Forelimb muscle (tissue), 1 donor: Measurements from ENCODE around the gene MUC22. TPM values are rescaled to one million over a fixed set of nuclear protein-coding genes. Genes with fewer than 3 reads are reported as not detected.
A peak's percentile ranks its signal among the peaks of the same experiment; 100 is the strongest.
"Not testable (repeated sequence)": the region's sequence is repeated elsewhere in the genome, so short reads cannot be mapped to it uniquely, and the experiment has no call there.

Experiments used
- DNase-seq: peaks from one replicate; pipeline ENCODE4 v3.0.0-alpha.2; 2013; ENCODE audit warnings: low read depth
- polyA plus RNA-seq: library from polyadenylated mRNA; unstranded; fragments of 120-200 nt; gene quantifications from one replicate; pipeline ENCODE4 v1.2.1, GENCODE V29; 2013; ENCODE audit not compliant: insufficient read length

Gene MUC22
- polyA plus RNA-seq, 1 donor, result not detected

DNA sequence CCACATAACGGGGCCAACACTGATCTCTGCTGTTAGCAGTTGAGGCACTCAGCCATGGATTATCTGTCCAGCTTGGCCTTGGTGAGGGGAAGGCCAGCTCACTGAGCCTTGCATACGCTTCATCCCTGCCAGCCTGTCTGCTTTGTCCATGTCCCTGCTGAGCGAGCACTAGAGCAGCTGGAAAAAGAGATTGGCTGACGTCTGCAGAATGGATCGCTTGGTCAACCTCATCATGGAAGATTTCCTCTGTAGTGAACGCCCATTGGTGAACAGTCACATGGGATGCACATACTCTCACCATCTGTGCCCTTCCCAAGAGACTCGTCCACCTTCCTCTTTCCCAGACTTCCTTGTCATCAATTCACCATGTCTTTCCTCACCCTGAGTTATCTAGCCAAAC, 26.9 kb downstream of the MUC22 start:
- no peak for DNase-seq

DNA sequence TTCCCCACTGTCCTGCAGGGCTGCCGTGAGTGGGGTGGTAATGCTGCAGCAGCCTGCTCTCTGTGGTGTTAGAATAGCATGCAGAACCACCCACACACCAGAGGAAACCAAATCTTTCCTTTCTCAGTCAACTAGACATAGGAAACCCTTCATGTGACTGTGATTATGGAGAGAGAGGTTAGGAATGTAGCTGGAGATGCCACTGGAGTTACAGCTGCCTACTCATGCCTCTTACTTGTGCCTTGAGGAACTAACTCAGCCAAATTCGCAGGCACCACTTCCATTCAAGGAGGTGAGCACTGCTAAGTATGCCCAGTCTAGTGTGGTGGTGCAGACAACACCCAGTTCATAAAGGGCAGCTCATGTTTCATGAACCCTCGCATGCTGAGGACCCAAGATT, 27.4 kb downstream of the MUC22 start:
- no peak for DNase-seq

DNA sequence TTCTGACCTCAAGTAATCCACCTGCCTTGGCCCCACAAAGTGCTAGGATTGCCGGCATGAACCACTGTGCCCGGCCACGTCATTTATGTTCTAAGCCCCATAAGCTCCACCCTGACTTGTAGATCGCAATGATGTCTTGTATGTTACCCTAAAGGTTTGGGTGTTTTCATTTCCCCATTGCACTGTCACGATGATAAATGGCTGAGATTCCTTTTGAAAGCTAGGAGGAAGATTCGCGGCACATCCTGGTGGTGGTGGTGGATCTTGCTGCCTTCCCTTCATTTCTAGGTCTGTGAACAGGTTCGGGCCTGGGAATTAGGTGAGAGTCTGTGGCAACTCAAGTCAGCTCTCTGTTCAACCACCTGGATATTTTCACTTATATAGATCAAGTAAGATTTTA, 28.3 kb downstream of the MUC22 start:
- DNase-seq, result no peak

DNA sequence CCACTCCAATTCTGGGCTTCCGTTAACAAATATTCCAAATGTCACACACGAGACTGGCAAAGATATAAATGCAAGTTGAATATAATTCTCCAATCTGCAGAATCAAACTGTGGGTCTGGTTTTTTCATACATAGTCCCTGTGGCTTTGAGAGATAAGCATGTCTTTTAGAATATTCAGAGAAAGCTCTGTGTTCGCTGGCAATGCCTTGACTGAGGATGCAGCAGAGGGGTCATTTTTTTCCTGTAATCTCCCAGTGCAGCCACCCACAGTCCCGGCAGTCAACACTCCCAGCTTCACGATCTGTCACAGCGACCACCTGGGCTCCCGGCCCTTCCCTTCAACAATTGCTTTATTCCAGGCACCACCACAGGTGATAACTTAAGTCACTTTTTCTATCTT, 30.5 kb downstream of the MUC22 start:
- no peak for DNase-seq

DNA sequence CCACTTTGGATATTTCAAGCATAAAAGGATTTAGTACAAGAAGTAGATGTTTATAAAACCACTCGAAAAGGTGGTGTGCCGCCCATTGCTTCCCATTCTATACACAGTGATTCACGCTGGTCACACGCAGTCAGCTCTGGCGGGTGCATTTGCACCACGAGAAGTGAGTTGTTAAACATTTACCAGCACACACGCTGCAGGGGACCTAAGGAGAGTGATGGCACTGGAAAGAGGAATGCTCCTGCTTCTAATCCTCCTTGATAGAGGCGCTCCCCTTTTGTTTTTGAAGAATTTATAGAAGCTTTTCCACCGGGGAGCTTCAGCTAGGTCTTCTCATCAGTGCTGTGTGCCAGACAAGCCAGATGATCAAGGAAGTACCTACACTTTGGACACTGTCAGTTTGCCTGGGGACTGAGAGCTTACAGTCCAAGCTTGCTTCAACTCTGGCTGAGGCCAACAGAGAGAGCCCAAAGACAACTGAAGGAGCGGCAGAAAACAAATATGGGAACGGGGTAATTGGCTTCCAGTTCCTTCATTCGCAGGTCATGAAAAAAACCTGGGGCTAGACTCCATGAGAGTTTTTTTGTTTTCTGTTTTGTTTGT, 31.2 kb downstream of the MUC22 start:
- DNase-seq, result no peak

DNA sequence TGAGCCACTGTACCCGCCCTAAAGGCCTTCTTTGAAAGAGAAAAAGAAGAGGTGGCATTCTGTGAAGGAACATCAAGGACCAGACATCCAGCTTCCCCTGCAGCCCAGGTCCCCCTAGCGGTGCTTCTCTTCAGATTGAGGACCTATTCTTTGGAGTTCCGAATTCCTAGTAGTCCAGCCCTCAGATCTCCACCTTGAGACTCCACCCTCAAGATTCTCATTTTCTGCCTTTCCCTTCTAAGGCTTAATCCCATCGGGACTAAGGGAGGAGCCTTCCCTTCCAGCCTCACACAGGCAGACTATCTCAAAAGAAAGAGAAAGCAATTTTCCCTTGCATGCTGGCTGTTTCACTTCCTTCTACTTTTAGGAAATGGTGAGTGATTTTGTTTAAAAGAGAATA, 32.5 kb downstream of the MUC22 start:
- no peak for DNase-seq

DNA sequence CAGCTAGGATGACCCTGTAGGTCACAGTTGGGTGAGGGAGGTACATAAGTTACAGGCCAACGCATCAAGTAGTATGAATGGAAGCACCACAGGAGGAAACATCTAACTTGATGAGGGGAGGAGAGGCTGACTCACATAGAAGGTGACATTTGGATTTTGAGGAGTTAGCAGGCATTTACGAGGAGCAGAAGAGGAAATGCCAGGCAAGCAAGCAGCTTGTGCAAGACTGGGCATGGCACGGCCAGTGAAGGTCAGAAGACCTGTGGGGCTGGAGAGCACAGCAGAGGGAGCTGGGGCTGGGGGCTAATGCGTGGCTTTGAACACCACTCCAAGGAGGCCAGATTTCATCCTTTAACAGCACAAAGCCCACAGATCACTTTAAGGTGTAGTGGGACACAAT, 37.8 kb downstream of the MUC22 start:
- no peak for DNase-seq

DNA sequence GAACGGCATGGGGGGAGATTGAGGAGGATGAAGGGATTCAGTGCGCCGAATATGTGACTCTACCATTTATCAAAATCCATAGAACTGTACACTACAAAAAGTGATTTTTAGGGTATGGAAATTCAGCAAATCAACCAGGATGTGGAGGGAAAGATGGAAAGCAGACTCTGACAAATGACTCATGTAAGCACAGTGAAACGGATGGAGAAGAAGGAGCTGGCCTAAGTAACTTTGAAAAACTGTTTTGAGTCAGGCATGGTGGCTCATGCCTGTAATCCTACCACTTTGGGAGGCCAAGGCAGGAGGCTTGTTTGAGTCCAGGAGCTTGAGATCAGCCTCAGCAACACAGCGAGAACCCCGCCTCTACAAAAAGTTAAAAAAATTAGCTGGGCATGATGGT, 39.2 kb downstream of the MUC22 start:
- no peak for DNase-seq

DNA sequence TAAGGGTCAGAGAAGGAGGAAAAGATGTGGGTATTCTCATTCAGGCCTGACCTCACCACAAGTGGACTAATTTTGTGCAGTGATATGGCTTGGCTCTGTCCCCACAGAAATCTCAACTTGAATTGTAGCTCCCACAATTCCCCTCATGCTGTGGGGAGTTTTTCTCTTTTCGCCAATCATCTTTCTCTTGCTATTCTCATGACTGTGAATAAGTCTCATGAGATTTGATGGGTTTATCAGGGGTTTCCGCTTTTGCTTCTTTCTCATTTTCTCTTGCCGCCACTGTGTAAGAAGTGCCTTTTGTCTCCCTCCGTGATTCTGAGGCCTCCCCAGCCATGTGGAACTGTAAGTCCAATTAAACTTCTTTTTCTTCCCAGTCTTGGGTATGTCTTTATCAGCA, 42.9 kb downstream of the MUC22 start:
- DNase-seq, result not testable (repeated sequence)

DNA sequence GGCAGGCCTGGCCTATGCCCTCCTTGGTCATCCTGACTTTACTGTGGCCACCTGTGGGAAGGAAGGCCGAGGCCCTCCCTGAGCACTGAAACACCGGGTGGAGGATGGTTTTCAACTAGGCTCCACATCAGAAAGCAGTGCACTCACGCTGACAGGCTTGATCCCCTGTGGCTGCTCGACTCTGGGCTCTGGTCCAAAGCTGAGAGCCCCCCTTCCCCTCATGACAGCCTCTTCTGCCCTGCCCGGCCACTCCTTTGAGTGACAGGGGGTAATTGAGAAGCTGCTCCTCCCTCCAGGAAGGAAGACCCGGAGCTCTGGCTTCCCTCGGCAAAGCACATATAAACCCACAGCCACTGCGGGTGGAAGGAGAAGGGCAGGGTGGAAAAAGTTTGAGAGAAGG, 43.6 kb downstream of the MUC22 start:
- no peak for DNase-seq

DNA sequence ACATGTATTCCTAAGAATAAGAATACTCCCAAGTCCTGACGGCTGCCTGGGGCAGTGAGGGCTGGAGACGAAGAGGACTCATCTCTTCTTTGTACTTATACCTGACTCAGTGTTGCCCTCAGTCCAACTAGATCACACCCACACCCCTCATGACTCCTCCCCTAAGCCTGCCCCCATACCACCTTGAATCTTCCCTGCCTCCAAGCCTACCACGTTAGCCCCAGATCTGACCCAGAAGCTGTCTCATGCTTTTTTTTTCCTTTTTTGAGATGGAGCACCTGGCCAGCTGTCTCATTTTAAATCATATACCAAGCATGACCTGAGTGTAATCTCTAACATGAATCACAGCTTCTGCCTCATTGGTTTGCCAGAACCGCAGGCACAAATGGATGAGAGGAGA, 45.2 kb downstream of the MUC22 start:
- no peak for DNase-seq

DNA sequence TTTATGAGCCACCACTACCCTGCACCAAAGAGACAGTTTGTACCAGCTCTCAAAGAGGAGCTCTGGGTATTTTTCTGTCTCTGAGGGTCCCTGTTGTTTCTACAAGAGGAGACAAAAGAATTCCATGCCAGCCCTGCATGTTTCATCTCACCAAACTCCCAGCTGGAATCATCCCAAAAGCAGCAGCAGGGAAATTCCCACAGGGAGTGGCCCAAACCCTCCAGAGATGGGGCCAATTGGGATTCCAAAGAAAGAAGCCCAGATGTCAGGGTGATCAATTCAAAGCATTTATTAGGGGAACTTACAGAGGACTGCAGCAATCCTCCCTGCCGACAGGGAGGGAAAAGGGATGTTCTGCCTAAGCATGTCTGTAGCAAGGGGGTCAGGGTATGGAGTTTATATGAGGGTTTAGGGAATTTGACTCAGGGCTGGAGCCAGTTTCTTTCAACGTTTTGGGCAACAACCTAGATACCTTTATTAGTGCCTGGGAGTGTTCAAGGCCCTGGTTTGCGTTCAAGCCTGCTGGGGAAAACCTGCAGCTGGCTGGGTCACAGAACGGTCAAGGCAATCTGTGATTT, 47.2 kb downstream of the MUC22 start:
- no peak for DNase-seq

DNA sequence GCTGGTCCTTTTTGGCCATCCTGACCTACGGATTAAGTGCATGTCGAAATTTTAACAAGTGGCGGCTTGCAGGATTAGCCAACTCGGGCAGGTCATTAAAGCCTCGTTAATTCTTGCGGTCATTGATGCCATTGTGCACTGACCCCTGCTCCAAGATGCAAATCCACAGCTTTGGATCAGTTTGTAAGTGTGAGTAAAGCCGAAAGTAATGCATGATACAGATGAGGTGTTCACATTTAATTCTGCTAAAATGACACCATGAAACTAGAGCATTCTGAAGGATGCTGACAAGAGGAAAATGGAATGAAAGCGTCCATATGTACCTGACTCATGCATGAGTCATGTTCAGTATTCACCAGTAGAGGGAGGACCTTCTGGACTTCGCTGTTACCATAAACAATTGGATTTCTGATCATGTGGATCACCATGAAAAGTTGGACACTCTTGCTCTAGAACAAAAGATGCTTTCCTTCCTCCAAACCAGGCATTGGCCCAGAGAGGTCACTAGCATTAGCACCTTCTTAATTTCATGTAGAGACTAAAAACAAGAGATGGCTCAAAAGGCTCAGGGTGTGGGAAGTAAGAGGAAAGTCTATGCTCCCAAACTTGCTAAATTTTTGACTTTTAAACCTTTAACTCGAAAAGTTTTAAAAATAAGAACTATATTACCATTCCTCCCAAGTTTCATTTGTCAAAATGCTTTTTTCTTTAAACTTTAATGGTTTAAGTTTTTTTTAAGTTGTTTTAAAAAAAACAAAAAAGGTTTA, 48.0 kb downstream of the MUC22 start:
- no peak for DNase-seq

DNA sequence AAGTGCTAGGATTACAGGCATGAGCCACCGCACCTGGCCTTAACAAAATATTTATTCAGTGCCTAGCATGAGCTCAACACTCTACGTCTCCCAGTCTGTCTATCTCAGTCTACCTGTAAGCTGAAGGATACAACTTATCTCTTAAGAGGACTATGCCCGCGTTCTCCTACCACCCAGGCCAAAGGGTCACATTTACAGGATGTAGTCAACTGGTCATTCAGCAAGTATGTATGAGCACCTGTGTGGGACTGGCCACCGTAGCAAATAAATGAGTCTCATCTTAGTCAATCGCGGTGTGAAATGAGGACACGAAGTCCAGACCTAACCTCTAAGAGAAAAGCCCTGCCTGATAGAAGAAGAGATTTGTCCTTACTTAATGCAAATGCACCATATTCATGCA, 49.9 kb downstream of the MUC22 start:
- no peak for DNase-seq

DNA sequence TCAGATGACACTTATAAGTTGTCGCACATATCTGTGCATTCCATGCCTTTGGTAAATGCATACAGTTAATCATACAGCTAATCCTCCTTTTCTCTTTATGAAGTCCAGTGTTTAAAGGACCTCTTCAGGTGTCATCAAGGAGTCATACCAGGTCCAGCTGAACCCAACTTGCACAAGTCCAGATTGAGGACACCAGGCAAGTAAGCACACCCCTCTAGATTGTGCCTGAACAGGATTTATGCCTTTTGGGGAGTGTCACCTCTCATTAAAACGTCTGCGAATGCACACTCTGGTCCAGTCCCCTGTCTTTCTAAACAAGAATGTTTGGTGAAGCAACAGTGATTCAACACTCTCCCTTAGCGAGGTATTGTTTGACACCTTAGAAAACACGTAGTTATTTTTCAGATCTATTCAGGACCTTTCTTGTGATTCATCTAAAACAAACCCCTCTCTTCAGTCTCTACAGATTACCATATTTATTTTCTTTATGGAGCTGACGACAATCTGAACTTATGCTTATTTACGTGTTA, 53.7 kb downstream of the MUC22 start:
- DNase-seq, result no peak

DNA sequence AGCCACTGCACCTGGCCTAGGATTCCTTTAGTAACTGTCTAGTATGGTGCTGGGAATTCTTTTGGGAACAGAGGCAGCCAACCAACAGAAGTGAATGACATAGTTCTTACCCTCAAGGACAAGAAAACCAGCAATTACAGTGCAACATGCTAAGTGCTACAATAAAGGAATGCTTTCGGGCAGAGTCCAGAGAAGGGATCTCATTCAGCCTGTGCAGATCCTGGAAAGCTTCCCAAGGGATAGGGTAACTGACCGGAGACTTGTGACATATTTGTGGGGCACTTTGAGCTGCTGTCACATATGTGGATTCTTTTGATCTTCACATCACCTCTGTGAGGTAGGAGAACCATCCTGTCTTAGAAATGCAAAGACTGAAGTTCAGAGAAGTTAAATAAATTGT, 55.3 kb downstream of the MUC22 start:
- no peak for DNase-seq

DNA sequence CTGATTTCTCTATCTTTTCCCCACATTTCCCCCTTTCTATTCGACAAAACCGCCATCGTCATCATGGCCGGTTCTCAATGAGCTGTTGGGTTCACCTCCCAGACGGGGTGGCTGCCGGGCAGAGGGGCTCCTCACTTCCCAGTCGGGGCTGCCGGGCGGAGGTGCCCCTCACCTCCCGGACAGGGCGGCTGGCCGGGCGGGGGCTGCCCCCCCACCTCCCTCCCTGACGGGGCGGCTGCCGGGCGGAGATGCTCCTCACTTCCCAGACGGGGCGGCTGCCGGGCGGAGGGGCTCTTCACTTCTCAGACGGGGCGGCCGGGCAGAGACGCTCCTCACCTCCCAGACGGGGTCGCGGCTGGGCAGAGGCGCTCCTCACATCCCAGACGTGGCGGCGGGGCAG, 56.8 kb downstream of the MUC22 start:
- not testable (repeated sequence) for DNase-seq

DNA sequence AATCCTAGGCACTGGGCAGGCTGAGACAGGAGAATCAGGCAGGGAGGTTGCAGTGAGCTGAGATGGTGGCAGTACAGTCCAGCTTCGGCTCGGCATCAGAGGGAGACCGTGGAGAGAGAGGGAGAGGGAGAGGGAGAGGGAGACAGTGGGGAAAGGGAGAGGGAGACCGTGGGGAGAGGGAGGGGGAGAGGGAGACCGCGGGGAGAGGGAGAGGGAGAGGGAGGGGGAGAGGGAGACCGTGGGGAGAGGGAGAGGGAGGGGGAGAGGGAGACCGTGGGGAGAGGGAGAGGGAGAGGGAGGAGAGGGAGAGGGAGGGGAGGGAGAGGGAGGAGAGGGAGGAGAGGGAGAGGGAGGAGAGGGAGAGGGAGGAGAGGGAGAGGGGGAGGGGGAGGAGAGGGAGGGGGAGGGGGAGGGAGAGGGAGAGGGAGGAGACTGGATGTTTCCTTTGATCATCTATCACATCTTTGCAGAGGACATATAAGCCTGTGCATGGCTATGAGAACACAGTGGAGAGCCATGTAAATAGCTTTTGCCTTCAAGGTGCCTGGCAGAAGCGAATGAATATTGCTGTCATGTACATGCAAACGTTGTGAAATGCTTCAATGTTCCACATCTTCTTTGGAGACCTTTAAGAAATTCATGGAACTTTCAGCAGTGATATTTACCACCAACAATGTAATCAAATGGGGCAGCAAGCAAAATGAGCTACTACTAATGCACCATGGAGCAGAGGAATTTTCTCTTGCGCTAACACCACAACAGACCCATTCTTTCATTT, 57.8 kb downstream of the MUC22 start:
- DNase-seq, result not testable (repeated sequence)

DNA sequence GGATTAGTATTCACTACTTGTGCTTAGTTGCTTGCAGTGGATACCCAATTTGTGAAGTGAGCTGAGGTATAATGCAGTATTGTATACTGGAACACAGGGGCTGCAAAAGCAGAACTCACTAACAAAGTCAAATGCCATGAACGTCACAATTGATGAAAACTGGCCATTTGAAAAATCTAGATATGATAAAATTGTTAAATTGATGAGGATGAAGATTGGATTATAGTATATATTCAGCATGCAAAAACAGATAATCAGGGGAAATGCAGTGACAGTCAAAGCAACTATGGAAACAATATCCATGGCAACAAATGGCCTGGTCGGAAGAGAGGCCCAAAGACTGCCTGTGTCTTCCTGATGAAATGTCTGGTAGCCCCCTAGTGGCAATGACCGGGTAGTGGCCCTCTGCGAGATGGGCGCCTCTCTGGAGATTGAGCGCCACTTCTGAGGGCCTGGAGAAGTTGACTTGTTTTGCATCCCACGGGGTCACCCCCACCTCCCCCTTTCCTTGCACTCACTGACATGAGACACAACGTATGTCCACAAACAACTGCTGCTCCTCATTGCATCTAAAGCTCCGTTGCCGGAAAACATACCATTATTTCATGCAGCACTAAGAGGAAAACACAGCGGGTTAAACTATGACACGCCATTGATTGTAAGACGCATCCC, 58.5 kb downstream of the MUC22 start:
- DNase-seq, result peak; percentile 44

DNA sequence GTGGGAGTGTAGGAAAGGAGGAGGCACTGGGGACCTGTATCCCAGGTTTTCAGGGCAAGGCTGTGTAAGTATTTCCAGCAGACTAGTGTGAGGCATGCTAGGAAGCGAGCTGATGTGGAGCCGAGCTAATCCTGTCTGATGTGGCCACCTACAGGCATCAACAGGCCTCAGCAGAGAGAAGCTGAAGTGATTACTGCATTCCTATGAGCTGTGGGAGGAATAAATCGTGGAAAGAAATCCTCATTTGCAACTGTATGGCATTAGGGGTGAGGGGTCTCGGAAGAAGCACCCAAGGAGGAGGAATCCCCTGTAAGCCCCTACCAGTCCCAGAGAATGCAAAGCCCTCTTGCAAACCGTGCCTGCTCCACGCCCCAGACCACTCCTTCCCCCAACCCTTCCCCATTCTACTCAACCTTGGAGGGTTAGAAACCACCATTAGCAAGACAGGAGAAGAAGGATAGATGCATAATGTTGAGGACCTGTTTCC, 60.5 kb downstream of the MUC22 start:
- peak; percentile 38 for DNase-seq

DNA sequence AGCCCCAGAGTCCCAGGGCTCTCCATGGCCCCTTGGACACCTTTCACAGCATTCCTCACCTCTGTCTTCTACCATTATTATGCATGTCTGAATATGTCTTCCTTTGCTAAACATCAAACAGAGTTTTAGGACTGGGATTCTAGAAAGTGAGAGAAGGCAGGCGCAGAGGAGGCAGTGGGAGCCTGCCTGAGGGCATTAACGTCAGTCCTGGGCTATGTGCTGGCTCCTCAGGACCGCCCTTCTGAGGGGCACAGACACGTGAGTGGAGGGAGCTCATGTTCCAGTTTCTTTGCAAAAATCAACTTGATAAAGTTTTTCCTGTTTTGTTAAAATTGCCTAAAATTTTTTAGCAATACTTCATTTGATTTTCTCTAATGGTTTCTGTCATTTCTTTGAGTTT, 64.1 kb downstream of the MUC22 start:
- DNase-seq, result no peak

DNA sequence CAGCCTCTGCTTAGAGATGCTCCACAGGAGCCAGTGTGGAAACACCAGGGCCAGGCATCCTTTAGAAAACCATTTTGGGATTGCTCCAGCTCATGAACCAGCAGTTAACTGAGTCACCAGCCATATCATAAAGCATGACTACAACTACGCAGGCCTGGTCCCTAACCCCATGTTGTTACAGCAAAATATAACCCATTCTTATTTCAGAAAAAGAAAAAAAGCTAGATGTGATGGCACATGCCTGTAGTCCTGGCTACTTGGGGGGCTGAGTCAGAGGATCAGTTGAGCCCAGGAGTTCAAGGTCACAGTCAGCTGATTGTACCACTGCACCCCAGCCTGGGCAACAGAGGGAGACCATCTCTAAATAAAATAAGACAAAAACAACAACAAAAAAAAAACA, 65.3 kb downstream of the MUC22 start:
- no peak for DNase-seq
